Trophoblast cell (in vitro differentiated cells and primary cell): ENCODE measurements around the gene TPBGL.

ENCODE experiments used
- DNase-seq, 2 donors: peaks; one replicate each; pipeline ENCODE4 v3.0.0-alpha.2; 2016
- H2AFZ ChIP-seq: 2 replicates; pipeline ENCODE4 v1.6.1; 2013; ENCODE audit warnings: low read length, moderate library complexity, mild to moderate bottlenecking; ENCODE audit not compliant: insufficient read depth, poor library complexity
- H2AK5ac ChIP-seq: 2 replicates; pipeline ENCODE4 v1.6.1; 2013; ENCODE audit warnings: mild to moderate bottlenecking, low read length
- H2BK120ac ChIP-seq: 2 replicates; pipeline ENCODE4 v1.6.1; 2013; ENCODE audit warnings: low read length, mild to moderate bottlenecking, moderate library complexity; ENCODE audit not compliant: insufficient read depth, poor library complexity
- H2BK12ac ChIP-seq: 2 replicates; pipeline ENCODE4 v1.6.1; 2013; ENCODE audit warnings: mild to moderate bottlenecking, low read length, moderate library complexity
- H2BK5ac ChIP-seq: 2 replicates; pipeline ENCODE4 v1.6.1; 2013; ENCODE audit warnings: low read length, low read depth, moderate library complexity, mild to moderate bottlenecking; ENCODE audit not compliant: poor library complexity
- H3K14ac ChIP-seq: 2 replicates; pipeline ENCODE4 v1.6.1; 2013; ENCODE audit warnings: mild to moderate bottlenecking, low read length
- H3K18ac ChIP-seq: 2 replicates; pipeline ENCODE4 v1.6.1; 2013; ENCODE audit warnings: mild to moderate bottlenecking, low read length
- H3K23ac ChIP-seq: 2 replicates; pipeline ENCODE4 v1.6.1; 2013; ENCODE audit warnings: low read length
- H3K27ac ChIP-seq: 2 replicates; pipeline ENCODE4 v1.5.1; 2013; ENCODE audit warnings: low read depth, mild to moderate bottlenecking, inconsistent platforms, low read length, moderate library complexity
- H3K27me3 ChIP-seq: 2 replicates; pipeline ENCODE4 v1.6.1; 2013; ENCODE audit warnings: inconsistent platforms, mild to moderate bottlenecking, low read length, moderate library complexity; ENCODE audit not compliant: insufficient read depth
- H3K36me3 ChIP-seq, 2 experiments: 1 replicate in 1 of 2; 2 replicates in 1 of 2; pipeline ENCODE4 v1.6.1; 2013; ENCODE audit warnings: low read length in 2 of 2, mild to moderate bottlenecking in 2 of 2, moderate library complexity in 1 of 2; ENCODE audit not compliant: insufficient read depth in 2 of 2, control insufficient read depth in 1 of 2
- H3K4ac ChIP-seq: 2 replicates; pipeline ENCODE4 v1.6.1; 2013; ENCODE audit warnings: low read depth, mild to moderate bottlenecking, low read length, moderate library complexity
- H3K4me1 ChIP-seq, 2 experiments: 1 replicate in 1 of 2; 2 replicates in 1 of 2; pipeline ENCODE4 v1.6.1; 2013; ENCODE audit warnings: low read length in 2 of 2, mild to moderate bottlenecking in 2 of 2, moderate library complexity in 1 of 2; ENCODE audit not compliant: insufficient read depth in 2 of 2, control insufficient read depth in 1 of 2
- H3K4me2 ChIP-seq: 2 replicates; pipeline ENCODE4 v1.6.1; 2013; ENCODE audit warnings: inconsistent platforms, mild to moderate bottlenecking, low read length, moderate library complexity
- H3K4me3 ChIP-seq: 2 replicates; pipeline ENCODE4 v1.5.1; 2013; ENCODE audit warnings: mild to moderate bottlenecking, low read depth, low read length, inconsistent platforms
- H3K79me1 ChIP-seq: one replicate; pipeline ENCODE4 v1.6.1; 2013; ENCODE audit warnings: low read length
- H3K79me2 ChIP-seq: 2 replicates; pipeline ENCODE4 v1.6.1; 2013; ENCODE audit warnings: low read length, mild to moderate bottlenecking; ENCODE audit not compliant: control insufficient read depth, insufficient read depth, poor library complexity
- H3K9ac ChIP-seq: 2 replicates; pipeline ENCODE4 v1.6.1; 2013; ENCODE audit warnings: mild to moderate bottlenecking, low read length
- H3K9me3 ChIP-seq: 2 replicates; pipeline ENCODE4 v1.6.1; 2013; ENCODE audit warnings: low read depth, mild to moderate bottlenecking, control low read depth, inconsistent platforms, low read length; ENCODE audit not compliant: insufficient read depth
- H4K12ac ChIP-seq: 2 replicates; pipeline ENCODE4 v1.6.1; 2013; ENCODE audit warnings: low read depth, mild to moderate bottlenecking, low read length, moderate library complexity
- H4K8ac ChIP-seq: 2 replicates; pipeline ENCODE4 v1.6.1; 2013; ENCODE audit warnings: low read depth, mild to moderate bottlenecking, low read length, moderate library complexity
- H4K91ac ChIP-seq: one replicate; pipeline ENCODE4 v1.6.1; 2013; ENCODE audit warnings: low read depth, mild to moderate bottlenecking, low read length, moderate library complexity
- WGBS: extraction: QIAGEN DNeasy Blood & Tissue Kit; methylation state at CpG from one replicate; pipeline ENCODE4 v1.1.7; 2013; ENCODE audit warnings: missing lambda C conversion rate; ENCODE audit not compliant: insufficient read length, insufficient coverage; ENCODE audit errors: extremely low coverage; 5-methylcytosine and 5-hydroxymethylcytosine counted together

TPBGL gene

DNA sequence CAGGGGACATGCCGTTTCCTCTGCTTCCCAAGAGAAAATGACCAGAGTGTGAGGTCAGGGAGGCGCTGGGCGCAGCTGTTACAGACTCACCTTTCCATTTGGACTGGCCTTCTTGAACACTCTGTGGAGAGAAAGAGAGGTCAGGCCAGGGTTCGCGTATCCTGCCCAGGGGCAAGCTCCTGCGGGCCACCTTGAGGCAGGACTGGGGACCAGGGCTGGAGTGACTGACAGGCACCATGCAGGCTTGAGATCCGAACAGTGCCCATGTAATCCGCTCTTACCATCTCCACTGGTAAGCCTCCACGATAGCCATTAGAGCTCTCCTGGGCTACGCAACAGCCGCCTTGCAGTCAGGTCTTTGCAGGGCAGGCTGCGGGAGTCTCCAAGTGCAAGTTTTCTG is 49.3 kb downstream of the TPBGL start:
- no peak overlapping the region for H4K12ac ChIP-seq
- H3K27me3 ChIP-seq, result no peaks in the 10 kb centered on the region
- H3K4me2 ChIP-seq, result no peak overlapping the region
- peaks cover 2% of the 10 kb centered on the region for H3K9me3 ChIP-seq
- no peak overlapping the region for H4K91ac ChIP-seq
- no peak overlapping the region for H2BK5ac ChIP-seq
- no peaks in the 10 kb centered on the region for H3K79me1 ChIP-seq
- WGBS, result no CpG with 5 or more reads among the region's 12 CpGs
- no peak overlapping the region for H3K4me3 ChIP-seq
- H4K8ac ChIP-seq, result no peak overlapping the region
- H3K36me3 ChIP-seq, result peaks cover 23 to 26% of the 10 kb centered on the region in 2 experiments
- no peak overlapping the region for H3K18ac ChIP-seq
- H3K23ac ChIP-seq, result no peak overlapping the region
- H3K4me1 ChIP-seq, result no peaks in the 10 kb centered on the region
- H2BK12ac ChIP-seq, result no peak overlapping the region
- no peak for DNase-seq
- H2AK5ac ChIP-seq, result no peak overlapping the region
- no peak overlapping the region for H3K27ac ChIP-seq
- no peak overlapping the region for H3K9ac ChIP-seq
- H3K4ac ChIP-seq, result no peak overlapping the region
- H3K14ac ChIP-seq, result no peak overlapping the region
- H2AFZ ChIP-seq, result no peak overlapping the region
- no peaks in the 10 kb centered on the region for H3K79me2 ChIP-seq
- H2BK120ac ChIP-seq, result no peak overlapping the region

DNA sequence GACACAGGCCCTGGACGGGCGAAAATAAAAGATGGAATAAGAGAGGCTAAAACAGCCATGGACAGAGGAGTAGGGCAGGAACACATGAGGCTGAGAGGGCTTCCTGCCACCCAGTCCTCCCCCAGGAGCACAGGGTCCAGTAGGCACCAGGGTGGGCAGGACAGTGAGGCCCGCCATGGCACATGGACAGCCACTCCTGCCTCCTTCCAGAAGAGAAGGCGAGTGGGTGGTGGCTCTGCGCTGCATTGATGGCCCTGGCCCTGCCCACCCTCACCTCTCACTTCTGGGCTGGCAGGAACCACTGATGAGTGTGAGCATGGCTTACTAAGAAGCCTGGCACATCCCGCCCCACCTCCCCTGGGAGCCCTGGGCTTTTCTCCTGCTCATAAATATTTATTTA is 51.2 kb downstream of the TPBGL start:
- Histone ChIP-seq H4K12ac (no peak overlapping the region), H3K23ac (no peak overlapping the region), H2AK5ac (no peak overlapping the region), H3K36me3 (peaks cover 12 to 14% of the 10 kb centered on the region in 2 experiments), H3K9me3 (peaks cover 2% of the 10 kb centered on the region), H2BK120ac (no peak overlapping the region), H4K91ac (no peak overlapping the region), H3K4me1 (no peaks in the 10 kb centered on the region), H3K79me1 (no peaks in the 10 kb centered on the region), H3K79me2 (no peaks in the 10 kb centered on the region), H3K27me3 (no peaks in the 10 kb centered on the region), H3K14ac (no peak overlapping the region), H2BK5ac (no peak overlapping the region), H3K4me3 (no peak overlapping the region), H2BK12ac (no peak overlapping the region), H3K27ac (no peak overlapping the region), H3K4ac (no peak overlapping the region), H2AFZ (no peak overlapping the region), H3K9ac (no peak overlapping the region), H4K8ac (no peak overlapping the region), H3K18ac (peak overlapping the region; percentile 43), H3K4me2 (no peak overlapping the region)
- WGBS, result no CpG with 5 or more reads among the region's 6 CpGs
- DNase-seq, result no peak

DNA sequence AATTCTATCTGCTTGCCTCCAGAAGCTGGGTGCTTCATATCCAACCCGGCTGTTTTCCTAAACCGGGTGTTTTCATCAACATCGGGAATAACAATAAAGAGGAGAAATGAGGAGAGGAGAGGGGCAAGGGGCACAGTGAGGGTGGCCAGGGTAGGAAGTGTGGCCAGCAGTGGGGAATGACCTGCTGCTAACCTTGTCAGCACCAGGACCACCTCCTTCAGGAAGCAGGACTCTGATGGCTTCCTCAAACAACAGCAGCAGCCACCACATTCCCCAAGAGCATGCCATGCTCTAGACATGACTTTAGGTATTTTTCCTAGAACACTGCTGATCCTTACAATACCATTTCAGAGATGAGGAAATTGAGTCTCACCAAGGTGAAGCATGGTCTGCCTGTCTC is 52.4 kb downstream of the TPBGL start:
- Histone ChIP-seq H2AFZ (no peak overlapping the region), H3K9me3 (peaks cover 2% of the 10 kb centered on the region), H3K23ac (no peak overlapping the region), H3K4me2 (no peak overlapping the region), H3K27ac (no peak overlapping the region), H3K79me2 (no peaks in the 10 kb centered on the region), H3K27me3 (no peaks in the 10 kb centered on the region), H3K9ac (no peak overlapping the region), H3K18ac (no peak overlapping the region), H4K8ac (no peak overlapping the region), H4K91ac (no peak overlapping the region), H4K12ac (no peak overlapping the region), H3K36me3 (peaks cover 6 to 7% of the 10 kb centered on the region in 2 experiments), H2BK120ac (no peak overlapping the region), H3K14ac (no peak overlapping the region), H3K4me1 (no peaks in the 10 kb centered on the region), H2BK12ac (no peak overlapping the region), H3K79me1 (no peaks in the 10 kb centered on the region), H2BK5ac (no peak overlapping the region), H2AK5ac (no peak overlapping the region), H3K4me3 (no peak overlapping the region), H3K4ac (no peak overlapping the region)
- DNase-seq, result no peak
- WGBS, result no CpG with 5 or more reads among the region's 3 CpGs
